ENCODE measurements around the gene SIGLEC10.

Gene SIGLEC10

GRCh38 chr19:51375504-51376221 lies 41.8 kb downstream of the SIGLEC10 start:
- H3K4me1 ChIP-seq: no peaks in the 10 kb centered on the region
- H3K9me3 ChIP-seq: no peaks in the 10 kb centered on the region
- H3K36me3 ChIP-seq: no peaks in the 10 kb centered on the region
- intact Hi-C loops (cut with DNase I; ENCODE audit: low total_unique reads): no loop called here
- peaks cover 0 to 2% of the 10 kb centered on the region in 2 donors for H3K27me3 ChIP-seq
- no peak for DNase-seq
- no peak overlapping the region for H3K27ac ChIP-seq
- no peak for TF ChIP-seq CTCF (IDR thresholded peaks at IDR 0.05)
- H3K4me3 ChIP-seq: no peak overlapping the region

GRCh38 chr19:51372649-51373504 lies 44.6 kb downstream of the SIGLEC10 start, which contains the start of gene NKG7:
TSS of gene NKG7 (minus strand) at chr19:51372654. CDS start at chr19:51372535, 119 bp downstream.
- H3K9me3 ChIP-seq: no peaks in the 10 kb centered on the region
- no peak within 1 kb of the TSS for H3K27ac ChIP-seq
- no peaks in the 10 kb centered on the region for H3K36me3 ChIP-seq
- TF ChIP-seq CTCF (IDR thresholded peaks at IDR 0.05): no peak
- no peak for DNase-seq
- peaks cover 0 to 2% of the 10 kb centered on the region in 2 donors for H3K27me3 ChIP-seq
- intact Hi-C loops (cut with DNase I; ENCODE audit: low total_unique reads): no loop called here
- H3K4me1 ChIP-seq: peaks cover 0 to 8% (median 7%) of the 10 kb centered on the region in 4 donors
- H3K4me3 ChIP-seq: no peak within 1 kb of the TSS

GRCh38 chr19:51372021-51372648 lies 45.3 kb downstream of the SIGLEC10 start:
- no peak for DNase-seq
- Histone ChIP-seq H3K27me3 (peaks cover 0 to 2% of the 10 kb centered on the region in 2 donors), H3K4me3 (no peak overlapping the region), H3K9me3 (no peaks in the 10 kb centered on the region), H3K27ac (no peak overlapping the region), H3K36me3 (no peaks in the 10 kb centered on the region), H3K4me1 (peaks cover 0 to 8% (median 7%) of the 10 kb centered on the region in 4 donors)
- intact Hi-C loops (cut with DNase I; ENCODE audit: low total_unique reads): no loop called here
- TF ChIP-seq CTCF (IDR thresholded peaks at IDR 0.05): no peak

GRCh38 chr19:51371186-51371690 lies 46.2 kb downstream of the SIGLEC10 start:
- no peaks in the 10 kb centered on the region for H3K9me3 ChIP-seq
- no peak for TF ChIP-seq CTCF (IDR thresholded peaks at IDR 0.05)
- no peak overlapping the region for H3K27ac ChIP-seq
- H3K27me3 ChIP-seq: peaks cover 0 to 2% of the 10 kb centered on the region in 2 donors
- H3K4me1 ChIP-seq: peaks cover 0 to 8% (median 7%) of the 10 kb centered on the region in 4 donors
- H3K4me3 ChIP-seq: no peak overlapping the region
- intact Hi-C loops (cut with DNase I; ENCODE audit: low total_unique reads): no loop called here
- H3K36me3 ChIP-seq: no peaks in the 10 kb centered on the region
- no peak for DNase-seq

- Histone ChIP-seq H3K27ac (no peak overlapping the region), H3K27me3 (peaks cover 0 to 2% of the 10 kb centered on the region in 2 donors), H3K9me3 (no peaks in the 10 kb centered on the region), H3K4me1 (peaks cover 0 to 14% (median 10%) of the 10 kb centered on the region in 4 donors), H3K36me3 (no peaks in the 10 kb centered on the region), H3K4me3 (no peak overlapping the region)
- DNase-seq: no peak
- no peak for TF ChIP-seq CTCF (IDR thresholded peaks at IDR 0.05)
- intact Hi-C loops (cut with DNase I; ENCODE audit: low total_unique reads): no loop called here
These were observed 47.2 kb downstream of the SIGLEC10 start for GRCh38 chr19:51370230-51370629.
